GM19351 (cell line): ENCODE results near the gene FUT3.
"Not testable (repeated sequence)": the region's sequence is repeated elsewhere in the genome, so short reads cannot be mapped to it uniquely, and the experiment has no call there.

ENCODE experiments used
- ATAC-seq: cut with Tn5 transposase; IDR thresholded peaks from one replicate; pipeline ENCODE4 v1.9.1; 2021; ENCODE audit warnings: mild to moderate bottlenecking, moderate library complexity; ENCODE audit not compliant: unreplicated experiment

Gene FUT3

GRCh38 chr19:5882421-5882968 lies 31.2 kb upstream of the FUT3 start:
- no peak for ATAC-seq

GRCh38 chr19:5881543-5882299 lies 30.5 kb upstream of the FUT3 start:
- no peak for ATAC-seq

GRCh38 chr19:5880604-5881078 lies 29.4 kb upstream of the FUT3 start:
- ATAC-seq, result no peak

- ATAC-seq, result no peak
Observed at GRCh38 chr19:5880196-5880595, 28.9 kb upstream of the FUT3 start.

GRCh38 chr19:5877882-5878281 lies 26.6 kb upstream of the FUT3 start:
- ATAC-seq, result no peak

GRCh38 chr19:5877427-5877826 lies 26.2 kb upstream of the FUT3 start:
- ATAC-seq, result no peak

GRCh38 chr19:5874496-5874895 lies 23.2 kb upstream of the FUT3 start:
- ATAC-seq, result not testable (repeated sequence)

- no peak for ATAC-seq
Observed at GRCh38 chr19:5873617-5874199, 22.5 kb upstream of the FUT3 start.

- ATAC-seq, result no peak
Observed at GRCh38 chr19:5870986-5871394, 19.7 kb upstream of the FUT3 start.

GRCh38 chr19:5867201-5868136 lies 16.2 kb upstream of the FUT3 start:
- no peak for ATAC-seq

GRCh38 chr19:5865772-5866171 lies 14.5 kb upstream of the FUT3 start:
- ATAC-seq, result no peak

GRCh38 chr19:5864725-5865486 lies 13.7 kb upstream of the FUT3 start:
- no peak for ATAC-seq

GRCh38 chr19:5864013-5864720 lies 12.9 kb upstream of the FUT3 start:
- no peak for ATAC-seq

GRCh38 chr19:5863030-5863665 lies 11.9 kb upstream of the FUT3 start:
- no peak for ATAC-seq

GRCh38 chr19:5857203-5858081 lies 6.2 kb upstream of the FUT3 start:
- no peak for ATAC-seq

- ATAC-seq, result not testable (repeated sequence)
Observed at GRCh38 chr19:5855151-5855550, 3.9 kb upstream of the FUT3 start.

- ATAC-seq, result not testable (repeated sequence)
Observed at GRCh38 chr19:5854121-5854520, 2.9 kb upstream of the FUT3 start.

- ATAC-seq, result no peak
Observed at GRCh38 chr19:5850743-5851293, 431 bp downstream of the FUT3 start.
